Liver (tissue), 9 donors: ENCODE results near the gene FLAD1. TPM values are rescaled to one million over a fixed set of nuclear protein-coding genes. Genes with fewer than 3 reads are reported as not detected.

Experiments used
- DNase-seq: peaks from one replicate; pipeline ENCODE4 v3.0.0-alpha.2; 2017; ENCODE audit warnings: low spot score
- H3K27ac ChIP-seq, 2 donors: one replicate each; pipeline ENCODE4 v1.7.0; 2013; ENCODE audit warnings: inconsistent platforms in 2 of 2, low read length in 2 of 2, control low read depth in 1 of 2, low read depth in 1 of 2, mild to moderate bottlenecking in 1 of 2
- H3K27me3 ChIP-seq, 4 donors: one replicate each; pipeline versions ENCODE4 v1.6.1 to v1.7.0; 2013; ENCODE audit warnings: low read length in 3 of 4, inconsistent platforms in 1 of 4, mild to moderate bottlenecking in 1 of 4, moderate library complexity in 1 of 4; ENCODE audit not compliant: control insufficient read depth in 4 of 4, insufficient read depth in 4 of 4
- H3K36me3 ChIP-seq, 4 donors: one replicate each; pipeline versions ENCODE4 v1.6.1 to v1.7.0; 2013; ENCODE audit warnings: low read length in 3 of 4, mild to moderate bottlenecking in 3 of 4, low read depth in 1 of 4, moderate library complexity in 1 of 4; ENCODE audit not compliant: control insufficient read depth in 4 of 4, insufficient read depth in 3 of 4
- H3K4me1 ChIP-seq, 4 donors: one replicate each; pipeline versions ENCODE4 v1.6.1 to v1.7.0; 2013; ENCODE audit warnings: low read length in 3 of 4, mild to moderate bottlenecking in 3 of 4, moderate library complexity in 1 of 4; ENCODE audit not compliant: control insufficient read depth in 4 of 4, insufficient read depth in 4 of 4
- H3K4me3 ChIP-seq, 3 donors: one replicate each; pipeline versions ENCODE4 v1.6.1 to v1.7.0; 2013; ENCODE audit warnings: low read length in 3 of 3, control low read depth in 1 of 3, low read depth in 1 of 3, mild to moderate bottlenecking in 1 of 3
- H3K9ac ChIP-seq, 2 donors: one replicate each; pipeline ENCODE4 v1.7.0; 2013; ENCODE audit warnings: low read length in 2 of 2, mild to moderate bottlenecking in 2 of 2, moderate library complexity in 2 of 2, control low read depth in 1 of 2, low read depth in 1 of 2
- H3K9me3 ChIP-seq, 4 donors: one replicate each; pipeline versions ENCODE4 v1.6.1 to v1.7.0; 2013; ENCODE audit warnings: low read length in 3 of 4; ENCODE audit not compliant: control insufficient read depth in 4 of 4
- ATF3 ChIP-seq: IDR thresholded peaks from 2 replicates; pipeline ENCODE4 v1.6.1; 2016; ENCODE audit warnings: antibody characterized with exemption
- CTCF ChIP-seq: fragments of 150-350 bp; IDR thresholded peaks from 2 replicates; pipeline ENCODE4 v1.5.1; 2017; ENCODE audit warnings: improper control_type of control experiment, low read depth, low read length; ENCODE audit not compliant: missing input control
- EGR1 ChIP-seq, 2 donors: IDR thresholded peaks; 2 replicates each; pipeline ENCODE4 v1.6.1; 2016 to 2018; ENCODE audit warnings: antibody characterized with exemption in 2 of 2, low read depth in 2 of 2
- FOXA1 ChIP-seq: IDR thresholded peaks from 2 replicates; pipeline ENCODE4 v1.6.1; 2016; ENCODE audit warnings: antibody characterized with exemption
- FOXA2 ChIP-seq: IDR thresholded peaks from 2 replicates; pipeline ENCODE4 v1.6.1; 2016; ENCODE audit warnings: antibody characterized with exemption
- GABPA ChIP-seq, 2 donors: IDR thresholded peaks in 1 of 2; conservative IDR thresholded peaks in 1 of 2; 2 replicates each; pipeline ENCODE4 v1.6.1; 2016; ENCODE audit warnings: antibody characterized with exemption in 2 of 2, mild to moderate bottlenecking in 1 of 2, moderate library complexity in 1 of 2
- HNF4A ChIP-seq, 2 donors: conservative IDR thresholded peaks; 2 replicates each; pipeline ENCODE4 v1.6.1; 2016; ENCODE audit warnings: antibody characterized with exemption in 2 of 2, mild to moderate bottlenecking in 2 of 2
- HNF4G ChIP-seq: IDR thresholded peaks from 2 replicates; pipeline ENCODE4 v1.6.1; 2016; ENCODE audit warnings: antibody characterized with exemption
- JUND ChIP-seq, 2 donors: IDR thresholded peaks; 2 replicates each; pipeline ENCODE4 v1.6.1; 2016; ENCODE audit warnings: antibody characterized with exemption in 2 of 2
- MAX ChIP-seq: IDR thresholded peaks from 2 replicates; pipeline ENCODE4 v1.6.1; 2016; ENCODE audit warnings: antibody characterized with exemption
- NR2F2 ChIP-seq: IDR thresholded peaks from 2 replicates; pipeline ENCODE4 v1.6.1; 2016; ENCODE audit warnings: antibody characterized with exemption
- RAD21 ChIP-seq, 2 donors: IDR thresholded peaks; 2 replicates each; pipeline ENCODE4 v1.6.1; 2016; ENCODE audit warnings: antibody characterized with exemption in 2 of 2, mild to moderate bottlenecking in 2 of 2
- REST ChIP-seq: IDR thresholded peaks from 2 replicates; pipeline ENCODE4 v1.6.1; 2016; ENCODE audit warnings: antibody characterized with exemption, mild to moderate bottlenecking
- RXRA ChIP-seq, 2 donors: IDR thresholded peaks; 2 replicates each; pipeline ENCODE4 v1.6.1; 2017 to 2018; ENCODE audit warnings: antibody characterized with exemption in 2 of 2, mild to moderate bottlenecking in 1 of 2
- SP1 ChIP-seq: IDR thresholded peaks from 2 replicates; pipeline ENCODE4 v1.6.1; 2018; ENCODE audit warnings: antibody characterized with exemption, mild to moderate bottlenecking
- TAF1 ChIP-seq: conservative IDR thresholded peaks from 2 replicates; pipeline ENCODE4 v1.6.1; 2016; ENCODE audit warnings: antibody characterized with exemption, mild to moderate bottlenecking
- YY1 ChIP-seq: IDR thresholded peaks from 2 replicates; pipeline ENCODE4 v1.6.1; 2016; ENCODE audit warnings: antibody characterized with exemption, mild to moderate bottlenecking
- ZBTB33 ChIP-seq: IDR thresholded peaks from 2 replicates; pipeline ENCODE4 v1.6.1; 2016; ENCODE audit warnings: antibody characterized with exemption
- WGBS: extraction: QIAGEN DNeasy Blood & Tissue Kit; methylation state at CpG from one replicate; pipeline ENCODE4 v1.1.7; 2013; 5-methylcytosine and 5-hydroxymethylcytosine counted together
- polyA plus RNA-seq, 2 donors: library from polyadenylated mRNA; stranded (reverse) in 1 of 2; unstranded in 1 of 2; fragments of 200-250 nt in 1 of 2; fragments of >200 nt in 1 of 2; fragmentation: Nextera tagmentation in 1 of 2; extraction: Ambion mirVana in 1 of 2; gene quantifications; one replicate each; pipeline versions ENCODE4 v1.2.1 to v1.2.3, GENCODE V29; 2013 to 2015
- total RNA-seq, 2 donors: library from RNA; depleted of rRNA; stranded (reverse); fragments of >200 nt; gene quantifications; one replicate each; pipeline ENCODE4 v1.2.3, GENCODE V29; 2014
- donor health status: healthy.
- donor health status: healthy.
- donor health status: healthy.
- donor health status: healthy.
- donor health status: healthy.

The FLAD1 gene
- total and polyA plus RNA-seq, 4 donors = 10.4 to 31.6 (median 22.5) TPM

- Histone ChIP-seq H3K9me3 (no peaks in the 10 kb centered on the region), H3K4me1 (peaks cover 13 to 44% (median 30%) of the 10 kb centered on the region in 4 donors), H3K27me3 (no peaks in the 10 kb centered on the region), H3K4me3 (peak overlapping the region; percentile 9 to 50 (median 29)), H3K36me3 (peaks cover 4 to 20% (median 14%) of the 10 kb centered on the region in 4 donors), H3K9ac (peak overlapping the region; percentile 17 to 55), H3K27ac (peak overlapping the region; percentile 89 to 99)
- DNase-seq = no peak
- WGBS = 27% methylated on average over 10 of the region's 10 CpGs
- TF ChIP-seq JUND (IDR thresholded peaks at IDR 0.05) (no peak), GABPA (IDR thresholded peaks at IDR 0.05 in 1 of 2, conservative IDR thresholded peaks at IDR 0.05 in 1 of 2) (no peak), HNF4A (conservative IDR thresholded peaks at IDR 0.05) (no peak), FOXA1 (no peak), REST (no peak), HNF4G (no peak), ZBTB33 (no peak), TAF1 (no peak), RXRA (IDR thresholded peaks at IDR 0.05) (no peak), NR2F2 (no peak), ATF3 (no peak), EGR1 (IDR thresholded peaks at IDR 0.05; ENCODE audit: low read depth in 2 of 2) (no peak), MAX (no peak), YY1 (no peak), CTCF (no peak), FOXA2 (no peak), SP1 (no peak), RAD21 (IDR thresholded peaks at IDR 0.05) (no peak)
These were observed 11.7 kb upstream of the FLAD1 start for GRCh38 chr1:154971341-154971998.
